Loucy (cell line): ENCODE results near the gene HPD.

Experiments used
- EZH2phosphoT487 ChIP-seq: fragments of 200-600 bp; IDR thresholded peaks from 2 replicates; pipeline ENCODE4 v1.6.1; 2018; ENCODE audit warnings: antibody characterized with exemption, mild to moderate bottlenecking, moderate library complexity, borderline replicate concordance
- TF ChIP-seq, protein P1 (sequence below): fragments of 200-600 bp; sonication (generic); conservative IDR thresholded peaks from 2 replicates; pipeline ENCODE4 v1.5.1; 2014; ENCODE audit warnings: mild to moderate bottlenecking, antibody characterized with exemption, low read length

- TF ChIP-seq, protein P1, sequence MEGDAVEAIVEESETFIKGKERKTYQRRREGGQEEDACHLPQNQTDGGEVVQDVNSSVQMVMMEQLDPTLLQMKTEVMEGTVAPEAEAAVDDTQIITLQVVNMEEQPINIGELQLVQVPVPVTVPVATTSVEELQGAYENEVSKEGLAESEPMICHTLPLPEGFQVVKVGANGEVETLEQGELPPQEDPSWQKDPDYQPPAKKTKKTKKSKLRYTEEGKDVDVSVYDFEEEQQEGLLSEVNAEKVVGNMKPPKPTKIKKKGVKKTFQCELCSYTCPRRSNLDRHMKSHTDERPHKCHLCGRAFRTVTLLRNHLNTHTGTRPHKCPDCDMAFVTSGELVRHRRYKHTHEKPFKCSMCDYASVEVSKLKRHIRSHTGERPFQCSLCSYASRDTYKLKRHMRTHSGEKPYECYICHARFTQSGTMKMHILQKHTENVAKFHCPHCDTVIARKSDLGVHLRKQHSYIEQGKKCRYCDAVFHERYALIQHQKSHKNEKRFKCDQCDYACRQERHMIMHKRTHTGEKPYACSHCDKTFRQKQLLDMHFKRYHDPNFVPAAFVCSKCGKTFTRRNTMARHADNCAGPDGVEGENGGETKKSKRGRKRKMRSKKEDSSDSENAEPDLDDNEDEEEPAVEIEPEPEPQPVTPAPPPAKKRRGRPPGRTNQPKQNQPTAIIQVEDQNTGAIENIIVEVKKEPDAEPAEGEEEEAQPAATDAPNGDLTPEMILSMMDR, result no peak
- no peak for TF ChIP-seq EZH2phosphoT487
Observed at GRCh38 chr12:121819212-121819949, 39.3 kb downstream of the HPD start.
